NB4 (cell line): ENCODE data around the gene GRIN2A.

Experiments used
- DNase-seq: peaks from one replicate; pipeline ENCODE4 v3.0.0; 2010; ENCODE audit warnings: low read depth
- H3K4me3 ChIP-seq: one replicate; pipeline ENCODE4 v1.5.1; 2011; ENCODE audit warnings: mild to moderate bottlenecking, low read depth, low read length, moderate library complexity
- MYC ChIP-seq: IDR thresholded peaks from 2 replicates; pipeline ENCODE4 v1.6.1; 2011; ENCODE audit warnings: low read depth, low read length
- POLR2A ChIP-seq: IDR thresholded peaks from 2 replicates; pipeline ENCODE4 v1.6.1; 2011; ENCODE audit warnings: mild to moderate bottlenecking; ENCODE audit not compliant: insufficient read length; ENCODE audit errors: extremely low read depth
- TF ChIP-seq, protein P1 (sequence below): IDR thresholded peaks from one replicate; pipeline ENCODE4 v1.5.1; 2012; ENCODE audit warnings: low read depth, low read length
- TF ChIP-seq, protein P2 (sequence below): IDR thresholded peaks from 2 replicates; pipeline ENCODE4 v1.6.1; 2011; ENCODE audit warnings: low read depth, low read length

The GRIN2A gene

DNA sequence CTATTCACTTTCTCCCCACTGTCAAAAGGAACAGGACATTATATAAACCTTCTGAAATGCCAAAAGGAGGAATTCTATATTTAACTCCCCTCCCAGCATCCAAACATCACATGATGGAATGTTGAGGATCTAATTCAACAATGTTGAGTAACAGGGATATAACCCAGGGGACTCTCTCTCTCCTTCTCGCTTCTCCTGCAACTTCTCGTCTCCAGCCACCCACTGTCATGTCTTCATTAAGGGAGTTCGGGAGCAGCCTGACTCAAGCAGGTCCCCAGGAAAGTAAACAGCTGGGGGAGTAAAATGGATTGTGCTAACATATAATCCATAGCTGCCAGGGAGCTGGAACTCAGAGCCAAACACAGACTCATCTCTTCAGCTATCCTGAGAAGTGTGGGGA lies 51.7 kb downstream of the GRIN2A start:
- no peak for DNase-seq
- H3K4me3 ChIP-seq: no peak overlapping the region
- TF ChIP-seq, protein P1, sequence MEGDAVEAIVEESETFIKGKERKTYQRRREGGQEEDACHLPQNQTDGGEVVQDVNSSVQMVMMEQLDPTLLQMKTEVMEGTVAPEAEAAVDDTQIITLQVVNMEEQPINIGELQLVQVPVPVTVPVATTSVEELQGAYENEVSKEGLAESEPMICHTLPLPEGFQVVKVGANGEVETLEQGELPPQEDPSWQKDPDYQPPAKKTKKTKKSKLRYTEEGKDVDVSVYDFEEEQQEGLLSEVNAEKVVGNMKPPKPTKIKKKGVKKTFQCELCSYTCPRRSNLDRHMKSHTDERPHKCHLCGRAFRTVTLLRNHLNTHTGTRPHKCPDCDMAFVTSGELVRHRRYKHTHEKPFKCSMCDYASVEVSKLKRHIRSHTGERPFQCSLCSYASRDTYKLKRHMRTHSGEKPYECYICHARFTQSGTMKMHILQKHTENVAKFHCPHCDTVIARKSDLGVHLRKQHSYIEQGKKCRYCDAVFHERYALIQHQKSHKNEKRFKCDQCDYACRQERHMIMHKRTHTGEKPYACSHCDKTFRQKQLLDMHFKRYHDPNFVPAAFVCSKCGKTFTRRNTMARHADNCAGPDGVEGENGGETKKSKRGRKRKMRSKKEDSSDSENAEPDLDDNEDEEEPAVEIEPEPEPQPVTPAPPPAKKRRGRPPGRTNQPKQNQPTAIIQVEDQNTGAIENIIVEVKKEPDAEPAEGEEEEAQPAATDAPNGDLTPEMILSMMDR: no peak
- TF ChIP-seq, protein P2, sequence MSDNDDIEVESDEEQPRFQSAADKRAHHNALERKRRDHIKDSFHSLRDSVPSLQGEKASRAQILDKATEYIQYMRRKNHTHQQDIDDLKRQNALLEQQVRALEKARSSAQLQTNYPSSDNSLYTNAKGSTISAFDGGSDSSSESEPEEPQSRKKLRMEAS: no peak
- TF ChIP-seq MYC (no peak), POLR2A (no peak)

DNA sequence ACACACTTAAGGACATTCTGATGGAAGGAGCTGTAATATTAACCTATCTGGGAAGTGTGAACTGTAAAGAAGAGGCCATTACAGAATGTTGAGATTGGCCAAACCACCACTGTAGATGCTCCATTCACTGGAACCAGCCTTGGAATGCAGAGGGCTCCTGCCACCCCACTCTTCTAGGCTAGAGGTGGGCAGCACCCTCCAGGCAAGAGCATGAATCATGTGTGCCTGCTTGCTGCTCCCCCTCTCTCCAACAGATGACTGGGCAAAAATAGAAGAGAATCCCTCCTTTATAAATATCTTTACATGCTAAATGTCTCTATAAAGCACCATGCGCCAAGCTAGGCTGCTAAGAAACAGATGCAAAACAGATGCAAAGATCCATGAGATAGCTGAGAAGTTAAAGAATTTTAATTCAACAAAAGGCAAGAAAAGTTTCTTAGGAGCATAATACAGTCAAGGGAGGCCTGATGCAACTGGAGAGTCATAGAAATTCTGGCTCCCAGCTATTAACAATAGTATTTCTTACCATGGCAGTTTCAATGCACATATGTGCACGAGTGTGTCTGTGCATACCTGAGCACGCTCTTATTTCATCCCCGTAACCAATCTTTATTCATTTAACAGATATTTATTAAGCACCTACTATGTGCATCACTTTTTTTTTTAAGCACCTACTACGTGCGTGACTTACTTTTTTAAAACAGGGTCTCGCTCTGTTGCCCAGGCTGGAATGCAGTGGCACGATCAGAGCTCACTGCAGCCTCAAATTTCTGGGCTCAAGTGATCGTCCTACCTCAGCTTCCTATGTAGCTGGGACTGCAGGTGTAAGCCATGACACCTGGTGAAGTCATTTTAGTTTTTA lies 53.6 kb downstream of the GRIN2A start:
- TF ChIP-seq POLR2A (no peak), MYC (no peak)
- TF ChIP-seq, protein P1: no peak
- TF ChIP-seq, protein P2: no peak
- no peak for DNase-seq
- H3K4me3 ChIP-seq: no peak overlapping the region

DNA sequence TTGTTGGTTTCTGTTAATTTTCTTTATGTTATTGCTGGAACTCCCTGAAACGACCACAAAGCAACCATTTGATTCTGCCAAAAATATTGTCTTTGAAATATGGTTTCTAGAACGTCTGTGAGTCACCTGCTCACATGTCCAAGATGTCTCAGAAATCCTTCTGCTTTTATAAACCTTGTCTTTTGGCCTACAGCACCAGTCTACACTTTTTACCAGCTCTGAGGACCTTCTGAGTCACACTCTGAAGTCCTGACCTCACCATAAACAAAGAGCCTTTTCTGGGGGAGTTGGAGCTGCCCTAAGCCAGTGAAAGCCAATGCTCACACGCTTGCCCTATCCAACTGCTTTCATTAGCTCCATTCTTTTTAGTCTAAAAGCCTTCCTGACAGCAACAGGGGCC lies 55.5 kb downstream of the GRIN2A start:
- no peak overlapping the region for H3K4me3 ChIP-seq
- TF ChIP-seq MYC (no peak), POLR2A (no peak)
- TF ChIP-seq, protein P2: no peak
- TF ChIP-seq, protein P1: no peak
- no peak for DNase-seq

DNA sequence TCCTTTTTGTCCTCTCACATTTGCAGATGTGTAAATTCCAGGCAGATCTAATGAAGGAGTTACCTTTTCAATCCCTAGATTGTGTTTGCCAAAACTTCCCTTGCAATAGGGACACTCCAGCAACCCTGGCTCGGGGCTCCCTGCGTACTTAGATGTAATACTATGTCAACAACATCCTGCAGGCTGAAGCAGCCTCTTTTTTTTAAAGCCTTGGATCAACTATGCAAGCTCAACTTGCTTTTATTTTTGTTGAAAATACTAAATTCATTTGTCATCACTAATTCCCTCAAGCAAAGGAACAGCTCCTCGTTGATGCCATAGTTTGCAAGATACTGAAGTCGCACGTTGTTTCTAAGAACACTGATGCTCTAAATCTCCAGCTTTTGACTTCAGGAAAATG lies 59.1 kb downstream of the GRIN2A start:
- DNase-seq: no peak
- TF ChIP-seq, protein P1: no peak
- TF ChIP-seq MYC: no peak
- TF ChIP-seq, protein P2: no peak
- no peak for TF ChIP-seq POLR2A

DNA sequence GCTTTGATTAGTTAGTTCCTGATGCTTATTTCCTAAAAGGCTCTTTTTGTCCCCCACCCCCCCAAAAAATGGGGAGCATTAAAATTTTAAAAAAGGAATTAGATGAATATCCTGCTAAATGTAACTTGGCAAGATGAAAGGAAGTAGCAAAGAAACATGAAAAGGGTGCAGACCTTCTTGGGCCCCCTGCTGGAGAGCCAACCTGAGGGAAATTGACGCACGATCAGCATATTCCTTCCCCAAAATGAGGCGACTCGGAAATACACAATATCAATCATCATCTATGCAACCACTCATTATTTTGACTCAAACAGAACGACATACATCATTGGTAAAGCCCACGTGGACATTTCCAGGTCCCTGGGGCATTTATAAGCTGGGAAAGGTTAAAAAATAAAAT lies 59.7 kb downstream of the GRIN2A start:
- TF ChIP-seq MYC (no peak), POLR2A (no peak)
- TF ChIP-seq, protein P2: no peak
- TF ChIP-seq, protein P1: peak; percentile 30
- peak; percentile 18 for DNase-seq
- H3K4me3 ChIP-seq: no peak overlapping the region

More for the DNA sequence above, 59.1 kb downstream of the GRIN2A start:
- H3K4me3 ChIP-seq: no peak overlapping the region
